GM23338 (cell line): ENCODE data around the gene CHMP1B. TPM values are rescaled to one million over a fixed set of nuclear protein-coding genes. Genes with fewer than 3 reads are reported as not detected.

Experiments used
- ATAC-seq: fragments of 200-7000 bp; cut with Tn5 transposase; 3 replicates; pipeline ENCODE4 v1.9.1; 2020
- DNase-seq: peaks from one replicate; pipeline ENCODE4 v3.0.0-alpha.2; 2015; ENCODE audit warnings: low spot score
- H2AFZ ChIP-seq: fragments of 200-600 bp; sonication (generic); 2 replicates; pipeline ENCODE4 v1.8.0; 2016; ENCODE audit warnings: antibody characterized with exemption, mild to moderate bottlenecking, moderate library complexity
- H3F3A ChIP-seq: fragments of 200-600 bp; sonication (generic); replicated peaks from 2 replicates; pipeline ENCODE4 v1.8.0; 2017; ENCODE audit warnings: antibody characterized with exemption, mixed run types, low read depth
- H3K27ac ChIP-seq: fragments of 200-600 bp; sonication (generic); 2 replicates; pipeline ENCODE4 v1.6.1; 2016; ENCODE audit warnings: low read depth
- H3K27me3 ChIP-seq: fragments of 200-600 bp; sonication (generic); 2 replicates; pipeline ENCODE4 v1.8.0; 2016; ENCODE audit warnings: mild to moderate bottlenecking, mixed run types, moderate library complexity; ENCODE audit not compliant: insufficient read depth
- H3K36me3 ChIP-seq: fragments of 200-600 bp; sonication (generic); 2 replicates; pipeline ENCODE4 v1.8.0; 2016; ENCODE audit warnings: mild to moderate bottlenecking; ENCODE audit not compliant: insufficient read depth
- H3K4me1 ChIP-seq: fragments of 200-600 bp; sonication (generic); 2 replicates; pipeline ENCODE4 v1.8.0; 2016; ENCODE audit warnings: mild to moderate bottlenecking, moderate library complexity; ENCODE audit not compliant: insufficient read depth
- H3K4me2 ChIP-seq: fragments of 200-600 bp; sonication (generic); 2 replicates; pipeline ENCODE4 v1.7.1; 2017; ENCODE audit warnings: mixed run types
- H3K4me3 ChIP-seq: fragments of 200-600 bp; sonication (generic); 2 replicates; pipeline ENCODE4 v1.6.1; 2016; ENCODE audit warnings: mixed run types
- H3K79me2 ChIP-seq: fragments of 200-600 bp; sonication (generic); replicated peaks from 2 replicates; pipeline ENCODE4 v1.8.0; 2017; ENCODE audit warnings: mild to moderate bottlenecking; ENCODE audit not compliant: insufficient read depth
- H3K9me2 ChIP-seq: fragments of 200-600 bp; sonication (generic); 2 replicates; pipeline ENCODE4 v1.8.0; 2017; ENCODE audit not compliant: insufficient read depth
- H4K20me1 ChIP-seq: fragments of 200-600 bp; sonication (generic); replicated peaks from 2 replicates; pipeline ENCODE4 v1.8.0; 2017; ENCODE audit warnings: mild to moderate bottlenecking; ENCODE audit not compliant: insufficient read depth
- H3K27ac Mint-ChIP-seq: 2 replicates; pipeline ENCODE4 v1.8.0; 2020; ENCODE audit warnings: inconsistent platforms, mild to moderate bottlenecking, moderate library complexity, mixed read lengths
- H3K27me3 Mint-ChIP-seq: 3 replicates; pipeline ENCODE4 v1.8.0; 2022; ENCODE audit warnings: low read depth, mild to moderate bottlenecking, moderate library complexity, mixed read lengths, inconsistent platforms; ENCODE audit not compliant: insufficient read depth, poor library complexity
- H3K36me3 Mint-ChIP-seq: 3 replicates; pipeline ENCODE4 v1.8.0; 2021; ENCODE audit warnings: low read depth, mild to moderate bottlenecking, inconsistent platforms, moderate library complexity, mixed read lengths
- H3K4me1 Mint-ChIP-seq: 3 replicates; pipeline ENCODE4 v1.8.0; 2020; ENCODE audit warnings: mild to moderate bottlenecking, inconsistent platforms, mixed read lengths
- H3K4me3 Mint-ChIP-seq: 3 replicates; pipeline ENCODE4 v1.8.0; 2021; ENCODE audit warnings: moderate library complexity, mild to moderate bottlenecking, inconsistent platforms, mixed read lengths
- H3K9me3 Mint-ChIP-seq: 3 replicates; pipeline ENCODE4 v1.8.0; 2020; ENCODE audit warnings: moderate library complexity, mild to moderate bottlenecking, inconsistent platforms, mixed read lengths
- CTCF ChIP-seq, 2 experiments: fragments of 200-600 bp in 1 of 2; sonication (generic) in 1 of 2; conservative IDR thresholded peaks; 2 replicates each; pipeline versions ENCODE4 v1.5.1 to v1.6.1; 2016 to 2017; ENCODE audit warnings: antibody characterized with exemption in 2 of 2, low read depth in 2 of 2, mild to moderate bottlenecking in 2 of 2, moderate library complexity in 1 of 2
- REST ChIP-seq: IDR thresholded peaks from one replicate; pipeline ENCODE4 v1.6.1; 2018; ENCODE audit warnings: antibody characterized with exemption; ENCODE audit not compliant: unreplicated experiment
- ZNF462 ChIP-seq: fragments of 250-450 bp; sonication (Bioruptor Pico); IDR thresholded peaks from 2 replicates; pipeline ENCODE4 v1.5.0; 2020; ENCODE audit warnings: mild to moderate bottlenecking, moderate library complexity
- polyA plus RNA-seq: library from polyadenylated mRNA; unstranded; fragments of >200 nt; fragmentation: Nextera tagmentation; extraction: Ambion mirVana; gene quantifications from 2 replicates; pipeline ENCODE4 v1.2.1, GENCODE V29; 2016
- total RNA-seq: library from RNA; depleted of rRNA; stranded (reverse); fragments of >200 nt; shearing (Covaris generic); gene quantifications from 2 replicates; pipeline ENCODE4 v1.2.3, GENCODE V29; 2014

The CHMP1B gene
- total and polyA plus RNA-seq, 2 experiments from 2014 or later, result 41.8 to 52.1 TPM

GRCh38 chr18:11868230-11868629 is 17.0 kb downstream of the CHMP1B start (continued):
- no peak for TF ChIP-seq REST

- H3K36me3 Mint-ChIP-seq, result peaks cover 38% of the 10 kb centered on the region
- no peak for TF ChIP-seq ZNF462 (CRISPR knock-in tag)
- no peak for TF ChIP-seq CTCF (conservative IDR thresholded peaks at IDR 0.05; ENCODE audit: low read depth in 2 of 2)
- TF ChIP-seq REST, result no peak
Measured at GRCh38 chr18:11871501-11871900, 20.3 kb downstream of the CHMP1B start.

More at GRCh38 chr18:11871501-11871900, 20.3 kb downstream of the CHMP1B start:
- Histone ChIP-seq H3K4me3 (no peak overlapping the region), H3K79me2 (no peaks in the 10 kb centered on the region), H4K20me1 (no peaks in the 10 kb centered on the region), H3K27me3 (no peaks in the 10 kb centered on the region), H3K4me1 (peaks cover 9% of the 10 kb centered on the region), H3K9me2 (no peaks in the 10 kb centered on the region), H3K4me2 (no peak overlapping the region), H3K36me3 (no peaks in the 10 kb centered on the region; the same call in 1 of the 2 replicates), H3F3A (no peaks in the 10 kb centered on the region), H2AFZ (no peak overlapping the region), H3K27ac (no peak overlapping the region)
- ATAC-seq (no peak), DNase-seq (no peak)
- Mint-ChIP-seq H3K27ac (no peak overlapping the region), H3K9me3 (peaks cover 10% of the 10 kb centered on the region), H3K4me1 (peaks cover 7% of the 10 kb centered on the region), H3K27me3 (peaks cover 3% of the 10 kb centered on the region), H3K4me3 (no peak overlapping the region)
